ENCODE results near the gene LYRM9. TPM values are rescaled to one million over a fixed set of nuclear protein-coding genes. Genes with fewer than 3 reads are reported as not detected.
A peak's percentile ranks its signal among the peaks of the same experiment; 100 is the strongest.
"Not testable (repeated sequence)": the region's sequence is repeated elsewhere in the genome, so short reads cannot be mapped to it uniquely, and the experiment has no call there.

LYRM9 gene
- total and polyA plus RNA-seq, 2 donors from 2014 or later: 21.7 to 29.1 TPM

DNA sequence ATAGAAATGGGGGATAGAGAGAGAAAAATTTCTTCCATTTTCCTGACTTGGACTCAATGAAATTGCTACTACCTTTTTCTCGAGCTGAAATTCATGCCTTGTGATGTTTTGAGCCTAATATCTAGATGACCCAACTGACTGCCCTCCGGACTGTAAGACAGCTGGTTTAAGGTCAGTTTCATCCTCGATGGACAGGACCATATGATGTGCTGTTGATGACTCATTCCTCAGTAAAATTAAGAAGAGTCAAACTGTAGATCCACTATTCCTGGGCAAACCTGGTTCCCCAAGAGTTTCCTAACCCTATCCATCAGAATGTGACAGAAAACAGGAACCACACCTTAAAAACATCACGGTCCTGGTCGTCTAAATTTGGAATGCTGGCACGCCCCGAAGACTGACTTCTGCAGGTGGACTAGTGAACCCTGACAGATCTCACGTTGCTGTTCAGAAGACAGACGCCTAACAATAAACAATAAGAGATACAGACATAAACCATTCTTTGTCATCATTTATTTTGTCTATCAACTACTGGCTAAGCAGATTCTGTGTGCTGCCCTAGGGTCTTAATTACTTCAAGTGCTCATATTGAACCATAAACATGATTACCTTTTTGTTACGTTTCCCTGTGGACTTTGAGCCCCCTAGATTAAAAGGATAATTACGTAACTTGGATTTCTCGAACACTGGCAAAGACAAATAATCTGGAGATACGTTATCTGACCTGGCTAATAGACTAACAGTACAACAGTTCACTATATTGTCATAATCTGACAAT, 47.7 kb downstream of the LYRM9 start:
- intact Hi-C loops (cut with DNase I): no loop called here
- no peak overlapping the region for H3K4me3 ChIP-seq (ENCODE audit: low read length in 3 of 3)
- TF ChIP-seq, protein P1, sequence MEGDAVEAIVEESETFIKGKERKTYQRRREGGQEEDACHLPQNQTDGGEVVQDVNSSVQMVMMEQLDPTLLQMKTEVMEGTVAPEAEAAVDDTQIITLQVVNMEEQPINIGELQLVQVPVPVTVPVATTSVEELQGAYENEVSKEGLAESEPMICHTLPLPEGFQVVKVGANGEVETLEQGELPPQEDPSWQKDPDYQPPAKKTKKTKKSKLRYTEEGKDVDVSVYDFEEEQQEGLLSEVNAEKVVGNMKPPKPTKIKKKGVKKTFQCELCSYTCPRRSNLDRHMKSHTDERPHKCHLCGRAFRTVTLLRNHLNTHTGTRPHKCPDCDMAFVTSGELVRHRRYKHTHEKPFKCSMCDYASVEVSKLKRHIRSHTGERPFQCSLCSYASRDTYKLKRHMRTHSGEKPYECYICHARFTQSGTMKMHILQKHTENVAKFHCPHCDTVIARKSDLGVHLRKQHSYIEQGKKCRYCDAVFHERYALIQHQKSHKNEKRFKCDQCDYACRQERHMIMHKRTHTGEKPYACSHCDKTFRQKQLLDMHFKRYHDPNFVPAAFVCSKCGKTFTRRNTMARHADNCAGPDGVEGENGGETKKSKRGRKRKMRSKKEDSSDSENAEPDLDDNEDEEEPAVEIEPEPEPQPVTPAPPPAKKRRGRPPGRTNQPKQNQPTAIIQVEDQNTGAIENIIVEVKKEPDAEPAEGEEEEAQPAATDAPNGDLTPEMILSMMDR (IDR thresholded peaks at IDR 0.05; ENCODE audit: borderline replicate concordance, extremely low read depth, insufficient read depth): no peak
- no peaks in the 10 kb centered on the region for H3K27me3 ChIP-seq (ENCODE audit: control insufficient read depth, insufficient read depth, low read length)
- H3K9ac ChIP-seq (ENCODE audit: low read length in 3 of 3): no peak overlapping the region
- H3K9me3 ChIP-seq (ENCODE audit: control insufficient read depth in 2 of 3, insufficient read depth in 1 of 3, low read length in 3 of 3): no peaks in the 10 kb centered on the region
- FAIRE-seq: no peak
- no peaks in the 10 kb centered on the region for H3K4me1 ChIP-seq (ENCODE audit: control insufficient read depth in 2 of 3, insufficient read depth in 2 of 3, low read depth in 1 of 3, low read length in 3 of 3)
- H3K27ac ChIP-seq (ENCODE audit: low read depth in 2 of 2, low read length in 2 of 2): no peak overlapping the region
- no peaks in the 10 kb centered on the region for H3K36me3 ChIP-seq (ENCODE audit: control insufficient read depth in 2 of 3, insufficient read depth in 3 of 3, low read length in 3 of 3)
- DNase-seq: no peak

DNA sequence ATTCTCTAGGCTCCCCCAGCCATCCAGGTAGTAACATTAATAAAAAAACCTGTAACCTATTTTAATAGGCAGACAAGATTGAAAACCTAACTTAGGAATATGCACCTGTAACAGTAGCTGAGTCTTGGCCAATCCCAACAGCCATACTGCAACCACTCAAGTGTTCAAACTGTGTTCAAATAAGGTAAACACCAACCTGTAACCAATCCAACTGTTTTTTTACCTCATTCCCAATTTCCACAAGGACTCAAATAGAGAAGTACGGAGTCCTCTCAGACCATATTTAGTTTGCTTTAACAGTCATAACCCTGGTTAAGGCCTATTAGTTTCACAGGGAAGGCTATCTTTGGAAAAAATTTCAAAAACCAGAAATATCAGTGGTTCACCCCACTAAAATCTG, 52.5 kb downstream of the LYRM9 start:
- FAIRE-seq (no peak), DNase-seq (no peak)
- no peaks in the 10 kb centered on the region for H3K36me3 ChIP-seq (ENCODE audit: control insufficient read depth in 2 of 3, insufficient read depth in 3 of 3, low read length in 3 of 3)
- no peak overlapping the region for H3K9ac ChIP-seq (ENCODE audit: low read length in 3 of 3)
- H3K27me3 ChIP-seq (ENCODE audit: control insufficient read depth, insufficient read depth, low read length): no peaks in the 10 kb centered on the region
- intact Hi-C loops (cut with DNase I): no loop called here
- no peaks in the 10 kb centered on the region for H3K4me1 ChIP-seq (ENCODE audit: control insufficient read depth in 2 of 3, insufficient read depth in 2 of 3, low read depth in 1 of 3, low read length in 3 of 3)
- no peak overlapping the region for H3K4me3 ChIP-seq (ENCODE audit: low read length in 3 of 3)
- no peak overlapping the region for H3K27ac ChIP-seq (ENCODE audit: low read depth in 2 of 2, low read length in 2 of 2)
- TF ChIP-seq, protein P1 (IDR thresholded peaks at IDR 0.05; ENCODE audit: borderline replicate concordance, extremely low read depth, insufficient read depth): no peak
- no peaks in the 10 kb centered on the region for H3K9me3 ChIP-seq (ENCODE audit: control insufficient read depth in 2 of 3, insufficient read depth in 1 of 3, low read length in 3 of 3)

DNA sequence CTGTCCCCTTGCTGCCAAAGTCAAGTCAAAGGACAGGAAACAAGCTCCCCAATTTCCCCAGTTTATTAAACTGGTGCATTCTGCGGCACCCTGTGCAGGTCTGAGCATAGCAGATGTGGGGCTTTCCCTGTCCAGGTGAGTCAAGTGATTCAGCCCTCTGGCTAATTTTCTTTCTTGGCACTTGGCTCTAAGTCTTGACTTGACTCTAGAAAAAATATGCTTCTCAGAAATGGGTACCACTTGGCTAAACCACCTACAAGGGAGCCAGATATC, 52.8 kb downstream of the LYRM9 start:
- FAIRE-seq; DNase-seq; intact Hi-C loops (cut with DNase I); H3K9me3 ChIP-seq (ENCODE audit: control insufficient read depth in 2 of 3, insufficient read depth in 1 of 3, low read length in 3 of 3); H3K4me1 ChIP-seq (ENCODE audit: control insufficient read depth in 2 of 3, insufficient read depth in 2 of 3, low read depth in 1 of 3, low read length in 3 of 3); H3K9ac ChIP-seq (ENCODE audit: low read length in 3 of 3); H3K4me3 ChIP-seq (ENCODE audit: low read length in 3 of 3); H3K36me3 ChIP-seq (ENCODE audit: control insufficient read depth in 2 of 3, insufficient read depth in 3 of 3, low read length in 3 of 3); H3K27ac ChIP-seq (ENCODE audit: low read depth in 2 of 2, low read length in 2 of 2); H3K27me3 ChIP-seq (ENCODE audit: control insufficient read depth, insufficient read depth, low read length): not testable (repeated sequence)

DNA sequence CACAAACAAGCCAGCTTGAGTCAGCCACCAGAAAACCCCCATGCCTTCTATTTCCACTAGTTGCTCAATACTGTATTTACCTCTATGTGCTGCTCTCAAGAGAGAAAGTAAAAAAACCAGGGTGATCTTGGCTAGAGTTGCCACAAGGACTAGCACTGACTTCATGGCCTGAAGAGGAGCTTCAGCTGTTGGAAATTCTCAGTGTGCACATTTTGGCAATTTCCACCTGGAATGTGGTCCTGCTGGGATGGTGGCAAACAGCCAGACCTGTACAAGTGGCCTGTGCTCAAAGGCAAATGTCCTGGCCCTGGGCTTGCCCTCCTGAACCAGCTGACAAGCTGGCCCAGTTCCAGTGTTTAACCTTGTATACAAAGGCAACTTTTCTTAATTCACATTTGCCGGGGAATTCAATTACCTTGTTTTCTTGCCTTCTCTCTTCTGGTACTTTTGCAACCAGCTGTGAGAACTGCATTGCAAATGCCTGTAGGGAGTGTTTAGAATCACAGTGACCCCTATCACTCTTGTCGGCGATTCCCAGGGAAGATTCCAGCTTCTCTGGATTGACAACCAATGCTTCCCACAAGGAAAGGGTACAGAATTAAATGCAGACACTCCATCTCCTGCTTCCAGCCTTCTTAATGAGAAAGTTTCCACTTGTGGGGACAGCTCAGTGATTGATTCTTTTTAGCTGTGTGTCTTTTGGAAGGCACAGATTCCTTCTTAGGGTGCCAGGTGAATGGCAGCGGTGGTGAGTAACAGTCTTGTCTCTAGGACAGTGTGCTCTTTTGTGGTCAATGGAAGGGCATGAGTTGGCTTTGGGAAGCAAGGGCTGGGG, 53.4 kb downstream of the LYRM9 start:
- DNase-seq; H3K9ac ChIP-seq (ENCODE audit: low read length in 3 of 3); H3K4me3 ChIP-seq (ENCODE audit: low read length in 3 of 3); H3K9me3 ChIP-seq (ENCODE audit: control insufficient read depth in 2 of 3, insufficient read depth in 1 of 3, low read length in 3 of 3); H3K27me3 ChIP-seq (ENCODE audit: control insufficient read depth, insufficient read depth, low read length); H3K4me1 ChIP-seq (ENCODE audit: control insufficient read depth in 2 of 3, insufficient read depth in 2 of 3, low read depth in 1 of 3, low read length in 3 of 3); H3K27ac ChIP-seq (ENCODE audit: low read depth in 2 of 2, low read length in 2 of 2); H3K36me3 ChIP-seq (ENCODE audit: control insufficient read depth in 2 of 3, insufficient read depth in 3 of 3, low read length in 3 of 3); intact Hi-C loops (cut with DNase I): not testable (repeated sequence)
- peak; percentile 71 for FAIRE-seq

DNA sequence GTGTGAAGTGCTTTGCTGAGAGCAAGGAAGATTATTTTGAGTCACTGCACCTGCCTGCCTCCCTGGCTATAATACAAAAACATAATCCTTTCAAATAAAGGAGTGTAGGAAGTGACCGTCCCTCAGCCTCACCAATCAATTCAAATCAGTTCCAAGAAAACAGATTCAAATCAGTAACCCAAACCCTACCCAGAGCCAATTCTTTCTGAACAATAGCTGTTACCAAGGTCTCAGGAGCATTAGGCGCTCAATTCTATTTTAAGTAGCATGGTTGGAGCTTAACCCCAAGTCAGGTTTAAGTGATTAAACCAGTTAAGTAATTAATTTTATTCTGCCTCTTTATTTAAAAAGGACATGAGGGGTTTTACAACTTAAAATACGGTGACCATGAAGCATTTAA, 54.6 kb downstream of the LYRM9 start:
- intact Hi-C loops (cut with DNase I); H3K4me1 ChIP-seq (ENCODE audit: control insufficient read depth in 2 of 3, insufficient read depth in 2 of 3, low read depth in 1 of 3, low read length in 3 of 3); H3K36me3 ChIP-seq (ENCODE audit: control insufficient read depth in 2 of 3, insufficient read depth in 3 of 3, low read length in 3 of 3); H3K27me3 ChIP-seq (ENCODE audit: control insufficient read depth, insufficient read depth, low read length); DNase-seq; H3K27ac ChIP-seq (ENCODE audit: low read depth in 2 of 2, low read length in 2 of 2); FAIRE-seq; H3K9ac ChIP-seq (ENCODE audit: low read length in 3 of 3); H3K9me3 ChIP-seq (ENCODE audit: control insufficient read depth in 2 of 3, insufficient read depth in 1 of 3, low read length in 3 of 3); H3K4me3 ChIP-seq (ENCODE audit: low read length in 3 of 3): not testable (repeated sequence)

DNA sequence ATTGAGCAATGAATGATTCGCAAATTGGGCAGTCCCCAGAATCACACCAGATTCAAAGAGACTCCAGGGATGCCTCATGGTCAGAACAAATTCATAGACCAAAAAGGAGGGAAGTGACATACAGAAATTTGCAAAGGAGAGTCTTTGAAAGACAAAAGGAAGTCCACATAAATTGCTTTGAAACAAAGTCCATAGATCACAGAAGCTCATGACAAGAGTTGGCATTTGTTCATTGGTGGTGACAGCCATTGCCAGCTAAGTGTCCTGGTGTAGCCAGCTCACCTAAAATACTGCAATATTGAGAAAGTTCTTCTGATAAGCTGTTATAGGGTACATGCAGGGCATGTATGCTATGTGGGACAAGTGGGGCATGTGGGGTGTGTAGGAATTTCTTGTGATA, 55.4 kb downstream of the LYRM9 start:
- DNase-seq; H3K9ac ChIP-seq (ENCODE audit: low read length in 3 of 3); H3K27ac ChIP-seq (ENCODE audit: low read depth in 2 of 2, low read length in 2 of 2); H3K27me3 ChIP-seq (ENCODE audit: control insufficient read depth, insufficient read depth, low read length); intact Hi-C loops (cut with DNase I); H3K4me1 ChIP-seq (ENCODE audit: control insufficient read depth in 2 of 3, insufficient read depth in 2 of 3, low read depth in 1 of 3, low read length in 3 of 3); H3K36me3 ChIP-seq (ENCODE audit: control insufficient read depth in 2 of 3, insufficient read depth in 3 of 3, low read length in 3 of 3); FAIRE-seq; H3K9me3 ChIP-seq (ENCODE audit: control insufficient read depth in 2 of 3, insufficient read depth in 1 of 3, low read length in 3 of 3); H3K4me3 ChIP-seq (ENCODE audit: low read length in 3 of 3): not testable (repeated sequence)
